Common myeloid progenitor, CD34-positive (primary cell): Measurements from ENCODE around the gene CHPT1.

Source experiments
- CTCF ChIA-PET: fragments of 350-600 bp; sonication (Branson Sonifier 250); formaldehyde crosslinking; loops from one replicate; lab custom pipeline; 2021; ENCODE audit warnings: antibody characterized with exemption; lab: Charles Lee
- POLR2A ChIA-PET: fragments of 350-600 bp; sonication (Branson Sonifier 250); formaldehyde crosslinking; loops from one replicate; lab custom pipeline; 2021; ENCODE audit warnings: antibody characterized with exemption; lab: Charles Lee
- DNase-seq, 3 donors: peaks; one replicate each; pipeline versions ENCODE4 v3.0.0 to v3.0.0-alpha.2; 2013
- H3K27ac ChIP-seq, 2 experiments: 1 replicate in 1 of 2; 2 replicates in 1 of 2; pipeline ENCODE4 v1.7.0; 2013; ENCODE audit warnings: inconsistent platforms in 2 of 2, low read length in 2 of 2, mild to moderate bottlenecking in 2 of 2, low read depth in 1 of 2, moderate library complexity in 1 of 2; ENCODE audit not compliant: severe bottlenecking in 2 of 2, insufficient read depth in 1 of 2, poor library complexity in 1 of 2
- H3K27me3 ChIP-seq, 5 experiments: replicated peaks in 2 of 5; 1 replicate in 3 of 5; 2 replicates in 2 of 5; pipeline versions ENCODE4 v1.6.1 to v1.7.0; 2013; ENCODE audit warnings: low read length in 4 of 5, mild to moderate bottlenecking in 2 of 5, moderate library complexity in 2 of 5, inconsistent platforms in 1 of 5; ENCODE audit not compliant: insufficient read depth in 5 of 5, control insufficient read depth in 4 of 5
- H3K36me3 ChIP-seq, 4 experiments: 1 replicate in 2 of 4; 2 replicates in 2 of 4; pipeline versions ENCODE4 v1.6.1 to v1.7.0; 2013; ENCODE audit warnings: low read length in 3 of 4, control low read depth in 1 of 4, mild to moderate bottlenecking in 1 of 4; ENCODE audit not compliant: control insufficient read depth in 4 of 4, insufficient read depth in 4 of 4
- H3K4me1 ChIP-seq, 4 experiments: 1 replicate in 3 of 4; 2 replicates in 1 of 4; pipeline versions ENCODE4 v1.6.1 to v1.7.1; 2013; ENCODE audit warnings: low read length in 3 of 4, mild to moderate bottlenecking in 3 of 4, control low read depth in 1 of 4, inconsistent platforms in 1 of 4, moderate library complexity in 1 of 4; ENCODE audit not compliant: control insufficient read depth in 4 of 4, insufficient read depth in 4 of 4; ENCODE audit errors: control extremely low read depth in 1 of 4
- H3K4me3 ChIP-seq, 7 experiments: 1 replicate in 4 of 7; 2 replicates in 3 of 7; pipeline versions ENCODE4 v1.5.1 to v1.7.0; 2013; ENCODE audit warnings: mild to moderate bottlenecking in 7 of 7, low read length in 6 of 7, moderate library complexity in 6 of 7, inconsistent platforms in 2 of 7, low read depth in 2 of 7, control low read depth in 1 of 7; ENCODE audit not compliant: insufficient read depth in 4 of 7, control insufficient read depth in 1 of 7; ENCODE audit errors: extremely low read depth in 1 of 7
- H3K9me3 ChIP-seq, 5 experiments: 1 replicate in 4 of 5; 2 replicates in 1 of 5; pipeline versions ENCODE4 v1.6.1 to v1.7.1; 2013; ENCODE audit warnings: low read length in 4 of 5, mild to moderate bottlenecking in 2 of 5, inconsistent platforms in 1 of 5, low read depth in 1 of 5, moderate library complexity in 1 of 5; ENCODE audit not compliant: control insufficient read depth in 4 of 5, insufficient read depth in 2 of 5; ENCODE audit errors: control extremely low read depth in 1 of 5
- WGBS: methylation state at CpG from one replicate; pipeline ENCODE4 v1.1.5; 2013; ENCODE audit not compliant: insufficient coverage; 5-methylcytosine and 5-hydroxymethylcytosine counted together

The CHPT1 gene

GRCh38 chr12:101743724-101744472 lies 46.5 kb downstream of the CHPT1 start:
- H3K4me3 ChIP-seq, result no peak overlapping the region
- POLR2A ChIA-PET, result no interaction called here
- no peaks in the 10 kb centered on the region for H3K27me3 ChIP-seq
- 86% methylated on average over 5 of the region's 10 CpGs for WGBS
- peak overlapping the region in 1 of 2 experiments; percentile 25 for H3K27ac ChIP-seq
- DNase-seq, result peak; percentile 29 to 71 (median 59)
- CTCF ChIA-PET, result interaction anchor here (1.2 kb wide), 1 partner anchor 8 kb away, joined by 3 read pairs; no protein-coding TSS in a partner anchor
- no peaks in the 10 kb centered on the region for H3K9me3 ChIP-seq
- peaks cover 21 to 65% (median 40%) of the 10 kb centered on the region in 4 experiments for H3K36me3 ChIP-seq
- peaks cover 0 to 7% (median 0%) of the 10 kb centered on the region in 4 experiments for H3K4me1 ChIP-seq

GRCh38 chr12:101745481-101745880 lies 48.0 kb downstream of the CHPT1 start:
- Histone ChIP-seq H3K36me3 (peaks cover 21 to 74% (median 45%) of the 10 kb centered on the region in 4 experiments), H3K9me3 (no peaks in the 10 kb centered on the region), H3K4me1 (peaks cover 0 to 7% (median 0%) of the 10 kb centered on the region in 4 experiments), H3K4me3 (no peak overlapping the region), H3K27ac (no peak overlapping the region), H3K27me3 (no peaks in the 10 kb centered on the region)
- CTCF ChIA-PET, result interaction anchor here (1.0 kb wide), 1 partner anchor 9 kb away, joined by 3 read pairs; no protein-coding TSS in a partner anchor
- POLR2A ChIA-PET, result no interaction called here
- no peak for DNase-seq
- WGBS, result 83% methylated on average over 1 of the region's 3 CpGs

GRCh38 chr12:101746196-101746595 lies 48.8 kb downstream of the CHPT1 start:
- CTCF ChIA-PET, result interaction anchor here (1.1 to 1.4 kb wide), 5 partner anchors 14 to 104 kb away, joined by 3 to 4 read pairs (median 3); no protein-coding TSS in a partner anchor
- no peaks in the 10 kb centered on the region for H3K27me3 ChIP-seq
- DNase-seq, result no peak
- no peaks in the 10 kb centered on the region for H3K9me3 ChIP-seq
- no CpG with 5 or more reads among the region's 1 CpG for WGBS
- no peak overlapping the region for H3K27ac ChIP-seq
- H3K4me3 ChIP-seq, result no peak overlapping the region
- H3K36me3 ChIP-seq, result peaks cover 19 to 81% (median 50%) of the 10 kb centered on the region in 4 experiments
- POLR2A ChIA-PET, result no interaction called here
- peaks cover 0 to 7% (median 0%) of the 10 kb centered on the region in 4 experiments for H3K4me1 ChIP-seq

GRCh38 chr12:101746661-101747060 lies 49.2 kb downstream of the CHPT1 start:
- Histone ChIP-seq H3K27ac (no peak overlapping the region), H3K9me3 (no peaks in the 10 kb centered on the region), H3K27me3 (no peaks in the 10 kb centered on the region), H3K36me3 (peaks cover 19 to 86% (median 52%) of the 10 kb centered on the region in 4 experiments), H3K4me3 (no peak overlapping the region), H3K4me1 (peaks cover 0 to 7% (median 0%) of the 10 kb centered on the region in 4 experiments)
- DNase-seq, result no peak
- ChIA-PET POLR2A (no interaction called here), CTCF (interaction anchor here (0.7 to 1.4 kb wide), 7 partner anchors 13 to 308 kb away, joined by 3 to 4 read pairs (median 3); no protein-coding TSS in a partner anchor)
- WGBS, result no CpG with 5 or more reads among the region's 1 CpG

- Histone ChIP-seq H3K27me3 (no peaks in the 10 kb centered on the region), H3K4me3 (no peak overlapping the region), H3K9me3 (no peaks in the 10 kb centered on the region), H3K27ac (peak overlapping the region in 1 of 2 experiments; percentile 3), H3K36me3 (peaks cover 18 to 90% (median 56%) of the 10 kb centered on the region in 4 experiments), H3K4me1 (peaks cover 0 to 7% (median 0%) of the 10 kb centered on the region in 4 experiments)
- CTCF ChIA-PET, result interaction anchor here (0.9 to 1.2 kb wide), 2 partner anchors 13 to 177 kb away, joined by 3 read pairs; no protein-coding TSS in a partner anchor
- WGBS, result 100% methylated on average over 1 of the region's 1 CpG
- POLR2A ChIA-PET, result no interaction called here
- no peak for DNase-seq
Measured at GRCh38 chr12:101747697-101748096, 50.3 kb downstream of the CHPT1 start.

GRCh38 chr12:101748907-101749306 lies 51.5 kb downstream of the CHPT1 start:
- H3K4me3 ChIP-seq, result no peak overlapping the region
- WGBS, result no CpG with 5 or more reads among the region's 1 CpG
- H3K9me3 ChIP-seq, result no peaks in the 10 kb centered on the region
- H3K27me3 ChIP-seq, result no peaks in the 10 kb centered on the region
- H3K27ac ChIP-seq, result no peak overlapping the region
- DNase-seq, result no peak
- ChIA-PET CTCF (interaction anchor here (1.3 kb wide), 1 partner anchor 11 kb away, joined by 3 read pairs; no protein-coding TSS in a partner anchor), POLR2A (no interaction called here)
- H3K4me1 ChIP-seq, result peaks cover 0 to 7% (median 0%) of the 10 kb centered on the region in 4 experiments
- peaks cover 16 to 91% (median 59%) of the 10 kb centered on the region in 4 experiments for H3K36me3 ChIP-seq

- CTCF ChIA-PET, result interaction anchor here (0.6 kb wide), 1 partner anchor 180 kb away, joined by 3 read pairs; no protein-coding TSS in a partner anchor
- Histone ChIP-seq H3K4me1 (peaks cover 0 to 7% (median 0%) of the 10 kb centered on the region in 4 experiments), H3K36me3 (peaks cover 14 to 87% (median 57%) of the 10 kb centered on the region in 4 experiments), H3K9me3 (no peaks in the 10 kb centered on the region), H3K4me3 (no peak overlapping the region), H3K27me3 (no peaks in the 10 kb centered on the region), H3K27ac (no peak overlapping the region)
- WGBS, result 82% methylated on average over 4 of the region's 4 CpGs
- POLR2A ChIA-PET, result no interaction called here
- no peak for DNase-seq
Measured at GRCh38 chr12:101749657-101750056, 52.2 kb downstream of the CHPT1 start.
